ENCODE data around the gene MRPL19.
"Not testable (repeated sequence)": the region's sequence is repeated elsewhere in the genome, so short reads cannot be mapped to it uniquely, and the experiment has no call there.

Gene MRPL19

GRCh38 chr2:75675908-75676307 lies 29.3 kb downstream of the MRPL19 start:
- no peak for DNase-seq

- DNase-seq, result no peak
These were observed 29.9 kb downstream of the MRPL19 start for GRCh38 chr2:75676464-75676863.

GRCh38 chr2:75679556-75679955 lies 33.0 kb downstream of the MRPL19 start:
- DNase-seq, result no peak

GRCh38 chr2:75680402-75680801 lies 33.8 kb downstream of the MRPL19 start:
- no peak for DNase-seq

- DNase-seq, result not testable (repeated sequence)
These were observed 36.8 kb downstream of the MRPL19 start for GRCh38 chr2:75683430-75683829.

- no peak for DNase-seq
These were observed 41.6 kb downstream of the MRPL19 start for GRCh38 chr2:75688196-75688595.

GRCh38 chr2:75698918-75699317 lies 52.3 kb downstream of the MRPL19 start:
- no peak for DNase-seq

- DNase-seq, result no peak
These were observed 56.0 kb downstream of the MRPL19 start for GRCh38 chr2:75702593-75702992.

- DNase-seq, result no peak
These were observed 57.2 kb downstream of the MRPL19 start for GRCh38 chr2:75703589-75704287.

GRCh38 chr2:75705921-75706320 lies 59.3 kb downstream of the MRPL19 start:
- DNase-seq, result peak; percentile 20

- DNase-seq, result no peak
These were observed 61.3 kb downstream of the MRPL19 start for GRCh38 chr2:75707901-75708300.

GRCh38 chr2:75709297-75709696 lies 62.7 kb downstream of the MRPL19 start:
- no peak for DNase-seq

- DNase-seq, result no peak
These were observed 63.6 kb downstream of the MRPL19 start for GRCh38 chr2:75710220-75710576.

GRCh38 chr2:75710577-75711253 lies 64.1 kb downstream of the MRPL19 start, which contains the start of gene GCFC2:
Gene GCFC2, minus strand, starts transcription at chr2:75710915. Its CDS starts 60 bp downstream, at chr2:75710855.
- peak; percentile 86 for DNase-seq

- DNase-seq, result not testable (repeated sequence)
These were observed 65.0 kb downstream of the MRPL19 start for GRCh38 chr2:75711590-75711989.

- no peak for DNase-seq
These were observed 69.8 kb downstream of the MRPL19 start for GRCh38 chr2:75716406-75716805.

- DNase-seq, result no peak
These were observed 73.0 kb downstream of the MRPL19 start for GRCh38 chr2:75719616-75720015.

GRCh38 chr2:75720525-75720924 lies 73.9 kb downstream of the MRPL19 start:
- DNase-seq, result no peak

GRCh38 chr2:75722687-75723086 lies 76.1 kb downstream of the MRPL19 start:
- no peak for DNase-seq

GRCh38 chr2:75728614-75729419 lies 82.2 kb downstream of the MRPL19 start:
- no peak for DNase-seq

- no peak for DNase-seq
These were observed 83.3 kb downstream of the MRPL19 start for GRCh38 chr2:75729861-75730260.

- no peak for DNase-seq
These were observed 89.7 kb downstream of the MRPL19 start for GRCh38 chr2:75736276-75736675.

- no peak for DNase-seq
These were observed 91.4 kb downstream of the MRPL19 start for GRCh38 chr2:75737961-75738360.
